ENCODE data around the gene CALM3. TPM values are rescaled to one million over a fixed set of nuclear protein-coding genes. Genes with fewer than 3 reads are reported as not detected.

The CALM3 gene
- total and polyA plus RNA-seq, 2 of the 13 experiments (the other 11 are each of a cell fraction or from before 2014, with no cell fraction given) = 239 to 258 TPM

DNA sequence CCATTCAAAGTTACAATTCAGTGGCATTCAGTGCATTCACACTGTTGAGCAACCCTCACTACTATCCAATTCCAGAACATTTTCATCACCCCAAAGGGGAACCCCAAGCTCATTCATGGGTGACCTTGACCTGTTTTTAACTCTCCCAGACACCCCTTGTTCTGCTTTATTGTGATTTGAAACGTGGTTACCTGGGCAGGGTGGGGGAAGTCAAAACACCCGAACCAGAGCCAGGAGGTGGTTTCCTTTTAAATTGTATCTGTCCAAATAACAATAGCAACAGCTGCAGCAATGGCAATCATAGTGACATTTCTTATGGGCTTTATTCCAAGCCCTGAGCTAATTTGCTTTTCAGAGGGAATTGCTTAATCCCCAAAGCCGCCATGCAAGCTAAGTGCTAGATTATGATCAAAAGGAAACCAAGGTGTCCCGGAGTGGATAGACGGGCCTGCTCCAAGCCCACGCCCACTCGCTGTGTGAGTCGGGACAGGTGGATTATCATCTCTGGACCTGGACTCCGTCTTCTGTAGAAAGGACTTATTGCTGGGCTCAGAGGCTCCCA is 17.6 kb downstream of the CALM3 start (continued):
- no peak for TF ChIP-seq RERE (CRISPR knock-in tag; IDR thresholded peaks at IDR 0.05; ENCODE audit: low read depth)
- no peak for TF ChIP-seq HMG20B (CRISPR knock-in tag; conservative IDR thresholded peaks at IDR 0.05)
- no peak for TF ChIP-seq KDM5B (CRISPR knock-in tag; IDR thresholded peaks at IDR 0.05; ENCODE audit: borderline replicate concordance)
- TF ChIP-seq ZNF563 (CRISPR knock-in tag; IDR thresholded peaks at IDR 0.05) = no peak
- TF ChIP-seq ZNF24 (IDR thresholded peaks at IDR 0.05) = no peak
- TF ChIP-seq REST (IDR thresholded peaks at IDR 0.05; ENCODE audit: borderline replicate concordance in 1 of 2, low read depth in 1 of 2, low read length in 2 of 2) = no peak
- TF ChIP-seq YEATS4 (CRISPR knock-in tag; IDR thresholded peaks at IDR 0.05; ENCODE audit: borderline replicate concordance) = no peak
- TF ChIP-seq CCDC6 (CRISPR knock-in tag; IDR thresholded peaks at IDR 0.05) = no peak

Data from HepG2 (cell line).